HepG2 (cell line): ENCODE results near the gene MAPK8IP3. TPM values are rescaled to one million over a fixed set of nuclear protein-coding genes. Genes with fewer than 3 reads are reported as not detected.

Source experiments
- CHD4 ChIP-seq: fragments of 200-600 bp; sonication (generic); IDR thresholded peaks from 2 replicates; pipeline ENCODE4 v1.7.0; 2017; ENCODE audit warnings: mild to moderate bottlenecking, low read length, borderline replicate concordance
- HNRNPK ChIP-seq: fragments of 200-400 bp; formaldehyde crosslinking; IDR thresholded peaks from 2 replicates; pipeline ENCODE4 v1.6.1; 2018; ENCODE audit warnings: low read length, low read depth, moderate library complexity, mild to moderate bottlenecking; ENCODE audit not compliant: poor library complexity, severe bottlenecking
- KDM5A ChIP-seq: fragments of 200-600 bp; sonication (generic); IDR thresholded peaks from 2 replicates; pipeline ENCODE4 v1.7.0; 2018; ENCODE audit warnings: antibody characterized with exemption, mild to moderate bottlenecking, low read length, borderline replicate concordance
- KMT2B ChIP-seq: IDR thresholded peaks from 2 replicates; pipeline ENCODE4 v1.6.1; 2016; ENCODE audit warnings: missing genetic modification reagents, missing compliant biosample characterization
- PLRG1 ChIP-seq: fragments of 450-650 bp; conservative IDR thresholded peaks from 2 replicates; pipeline ENCODE4 v1.6.1; 2016
- SAP130 ChIP-seq: IDR thresholded peaks from 2 replicates; pipeline ENCODE4 v1.6.1; 2016; ENCODE audit warnings: low read depth
- TBL1XR1 ChIP-seq: fragments of 150-350 bp; IDR thresholded peaks from 2 replicates; pipeline ENCODE4 v1.6.1; 2014; ENCODE audit warnings: borderline replicate concordance, low read length; ENCODE audit not compliant: partially characterized antibody
- U2AF2 ChIP-seq: fragments of 200-400 bp; formaldehyde crosslinking; IDR thresholded peaks from 2 replicates; pipeline ENCODE4 v1.6.1; 2017; ENCODE audit warnings: low read depth, mild to moderate bottlenecking, low read length
- ZNF552 ChIP-seq: sonication (generic); formaldehyde crosslinking; IDR thresholded peaks from 2 replicates; pipeline ENCODE4 v1.9.0; 2022; ENCODE audit warnings: missing genetic modification reagents, mild to moderate bottlenecking, borderline replicate concordance
- ZNF660 ChIP-seq: sonication (generic); formaldehyde crosslinking; IDR thresholded peaks from 2 replicates; pipeline ENCODE4 v1.5.1; 2020; ENCODE audit warnings: mild to moderate bottlenecking, low read depth, missing genetic modification reagents, borderline replicate concordance
- polyA plus RNA-seq, 8 experiments: library from polyadenylated mRNA; depleted of rRNA in 3 of 8; stranded (reverse) in 7 of 8; unstranded in 1 of 8; fragments of >200 nt; fragmentation: Illumina TruSeq in 4 of 8; extraction: Trizol in 4 of 8; gene quantifications; 2 replicates each; pipeline versions ENCODE4 v1.2.1 to v1.2.3, GENCODE V29; 2011 to 2016; ENCODE audit warnings: low read depth in 4 of 8, missing spikeins in 1 of 8, mixed read lengths in 1 of 8; ENCODE audit not compliant: insufficient read depth in 1 of 8
- total RNA-seq, 5 experiments: library from RNA; depleted of rRNA; stranded (reverse); fragments of >200 nt; fragmentation: Illumina TruSeq; extraction: Trizol; gene quantifications; 2 replicates each; pipeline ENCODE4 v1.2.3, GENCODE V29; 2016; ENCODE audit warnings: low read depth in 1 of 5
- TF ChIP-seq, protein P1 (sequence below): sonication (generic); formaldehyde crosslinking; IDR thresholded peaks from one replicate; pipeline ENCODE4 v1.5.1; 2020; ENCODE audit warnings: mild to moderate bottlenecking, missing genetic modification reagents; ENCODE audit errors: not compliant biosample characterization
- TF ChIP-seq, protein P2 (sequence below): sonication (generic); formaldehyde crosslinking; IDR thresholded peaks from 2 replicates; pipeline ENCODE4 v1.5.0; 2020; ENCODE audit warnings: mild to moderate bottlenecking, low read depth, missing genetic modification reagents, borderline replicate concordance
- TF ChIP-seq, protein P3 (sequence below): sonication (generic); formaldehyde crosslinking; IDR thresholded peaks from 2 replicates; pipeline ENCODE4 v1.5.1; 2020; ENCODE audit warnings: missing genetic modification reagents, mild to moderate bottlenecking, borderline replicate concordance
- TF ChIP-seq, protein P4 (sequence below): sonication (generic); formaldehyde crosslinking; IDR thresholded peaks from 2 replicates; pipeline ENCODE4 v1.4.0; 2020; ENCODE audit warnings: missing genetic modification reagents

MAPK8IP3 gene
- total and polyA plus RNA-seq, 2 of the 13 experiments (the other 11 are each of a cell fraction or from before 2014, with no cell fraction given) = 25.1 to 41.7 TPM

DNA sequence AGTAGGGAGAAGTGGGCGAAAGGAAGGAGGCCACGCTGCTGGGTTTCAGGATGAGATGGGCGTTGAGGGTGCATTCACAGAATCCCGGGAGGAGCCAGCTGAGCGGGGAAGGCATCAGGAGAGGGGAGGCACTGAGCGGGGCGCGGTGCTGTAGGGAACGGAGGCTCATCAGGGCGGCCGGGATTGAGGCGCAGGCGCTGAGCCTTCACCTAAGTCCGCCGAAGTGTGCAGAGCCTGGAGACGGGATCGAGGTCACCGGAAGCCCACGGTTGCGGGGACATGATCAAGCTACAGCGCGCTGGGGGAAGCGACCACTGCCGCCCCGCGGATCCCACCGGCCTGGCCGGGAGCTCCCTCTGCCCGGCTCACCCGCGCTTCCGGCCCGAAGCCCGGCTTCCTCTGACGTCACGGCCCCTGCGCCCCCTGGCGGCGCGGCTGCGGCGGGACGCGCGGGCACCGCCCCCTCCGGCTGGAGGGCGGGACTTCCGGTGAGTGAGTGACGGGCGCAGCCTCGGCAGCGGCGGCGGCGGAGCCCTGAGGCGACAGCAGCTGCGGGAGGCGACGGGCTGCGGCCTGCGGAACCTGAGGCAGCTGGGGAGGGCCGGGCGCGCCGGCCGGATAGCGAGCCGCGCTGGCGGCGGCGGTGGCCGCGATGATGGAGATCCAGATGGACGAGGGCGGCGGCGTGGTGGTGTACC, at the start of gene MAPK8IP3 (continued):
- TF ChIP-seq HNRNPK = peak; percentile 73
- TF ChIP-seq, protein P1, sequence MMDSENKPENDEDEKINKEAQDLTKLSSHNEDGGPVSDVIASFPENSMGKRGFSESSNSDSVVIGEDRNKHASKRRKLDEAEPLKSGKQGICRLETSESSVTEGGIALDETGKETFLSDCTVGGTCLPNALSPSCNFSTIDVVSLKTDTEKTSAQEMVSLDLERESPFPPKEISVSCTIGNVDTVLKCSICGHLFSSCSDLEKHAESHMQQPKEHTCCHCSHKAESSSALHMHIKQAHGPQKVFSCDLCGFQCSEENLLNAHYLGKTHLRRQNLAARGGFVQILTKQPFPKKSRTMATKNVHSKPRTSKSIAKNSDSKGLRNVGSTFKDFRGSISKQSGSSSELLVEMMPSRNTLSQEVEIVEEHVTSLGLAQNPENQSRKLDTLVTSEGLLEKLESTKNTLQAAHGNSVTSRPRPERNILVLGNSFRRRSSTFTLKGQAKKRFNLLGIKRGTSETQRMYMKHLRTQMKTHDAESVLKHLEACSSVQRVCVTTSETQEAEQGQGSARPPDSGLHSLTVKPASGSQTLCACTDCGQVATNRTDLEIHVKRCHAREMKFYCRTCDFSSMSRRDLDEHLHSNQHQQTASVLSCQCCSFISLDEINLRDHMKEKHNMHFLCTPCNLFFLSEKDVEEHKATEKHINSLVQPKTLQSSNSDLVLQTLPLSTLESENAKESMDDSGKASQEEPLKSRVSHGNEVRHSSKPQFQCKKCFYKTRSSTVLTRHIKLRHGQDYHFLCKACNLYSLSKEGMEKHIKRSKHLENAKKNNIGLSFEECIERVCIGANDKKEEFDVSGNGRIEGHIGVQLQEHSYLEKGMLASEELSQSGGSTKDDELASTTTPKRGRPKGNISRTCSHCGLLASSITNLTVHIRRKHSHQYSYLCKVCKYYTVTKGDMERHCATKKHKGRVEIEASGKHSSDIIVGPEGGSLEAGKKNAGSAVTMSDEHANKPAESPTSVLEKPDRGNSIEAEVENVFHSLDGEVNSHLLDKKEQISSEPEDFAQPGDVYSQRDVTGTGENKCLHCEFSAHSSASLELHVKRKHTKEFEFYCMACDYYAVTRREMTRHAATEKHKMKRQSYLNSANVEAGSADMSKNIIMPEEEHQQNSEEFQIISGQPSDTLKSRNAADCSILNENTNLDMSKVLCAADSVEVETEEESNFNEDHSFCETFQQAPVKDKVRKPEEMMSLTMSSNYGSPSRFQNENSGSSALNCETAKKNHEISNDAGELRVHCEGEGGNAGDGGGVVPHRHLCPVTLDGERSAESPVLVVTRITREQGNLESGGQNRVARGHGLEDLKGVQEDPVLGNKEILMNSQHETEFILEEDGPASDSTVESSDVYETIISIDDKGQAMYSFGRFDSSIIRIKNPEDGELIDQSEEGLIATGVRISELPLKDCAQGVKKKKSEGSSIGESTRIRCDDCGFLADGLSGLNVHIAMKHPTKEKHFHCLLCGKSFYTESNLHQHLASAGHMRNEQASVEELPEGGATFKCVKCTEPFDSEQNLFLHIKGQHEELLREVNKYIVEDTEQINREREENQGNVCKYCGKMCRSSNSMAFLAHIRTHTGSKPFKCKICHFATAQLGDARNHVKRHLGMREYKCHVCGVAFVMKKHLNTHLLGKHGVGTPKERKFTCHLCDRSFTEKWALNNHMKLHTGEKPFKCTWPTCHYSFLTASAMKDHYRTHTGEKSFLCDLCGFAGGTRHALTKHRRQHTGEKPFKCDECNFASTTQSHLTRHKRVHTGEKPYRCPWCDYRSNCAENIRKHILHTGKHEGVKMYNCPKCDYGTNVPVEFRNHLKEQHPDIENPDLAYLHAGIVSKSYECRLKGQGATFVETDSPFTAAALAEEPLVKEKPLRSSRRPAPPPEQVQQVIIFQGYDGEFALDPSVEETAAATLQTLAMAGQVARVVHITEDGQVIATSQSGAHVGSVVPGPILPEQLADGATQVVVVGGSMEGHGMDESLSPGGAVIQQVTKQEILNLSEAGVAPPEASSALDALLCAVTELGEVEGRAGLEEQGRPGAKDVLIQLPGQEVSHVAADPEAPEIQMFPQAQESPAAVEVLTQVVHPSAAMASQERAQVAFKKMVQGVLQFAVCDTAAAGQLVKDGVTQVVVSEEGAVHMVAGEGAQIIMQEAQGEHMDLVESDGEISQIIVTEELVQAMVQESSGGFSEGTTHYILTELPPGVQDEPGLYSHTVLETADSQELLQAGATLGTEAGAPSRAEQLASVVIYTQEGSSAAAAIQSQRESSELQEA (CRISPR knock-in tag) = no peak
- peak; percentile 34; the same call in 1 of the 2 replicates for TF ChIP-seq KDM5A
- 0 out of 2 replicates have a peak, but pooled peaks have one; percentile 41 for TF ChIP-seq ZNF552 (CRISPR knock-in tag)
- TF ChIP-seq, protein P2, sequence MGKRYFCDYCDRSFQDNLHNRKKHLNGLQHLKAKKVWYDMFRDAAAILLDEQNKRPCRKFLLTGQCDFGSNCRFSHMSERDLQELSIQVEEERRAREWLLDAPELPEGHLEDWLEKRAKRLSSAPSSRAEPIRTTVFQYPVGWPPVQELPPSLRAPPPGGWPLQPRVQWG (CRISPR knock-in tag) = no peak
- peak; percentile 46 for TF ChIP-seq KMT2B
- TF ChIP-seq, protein P3, sequence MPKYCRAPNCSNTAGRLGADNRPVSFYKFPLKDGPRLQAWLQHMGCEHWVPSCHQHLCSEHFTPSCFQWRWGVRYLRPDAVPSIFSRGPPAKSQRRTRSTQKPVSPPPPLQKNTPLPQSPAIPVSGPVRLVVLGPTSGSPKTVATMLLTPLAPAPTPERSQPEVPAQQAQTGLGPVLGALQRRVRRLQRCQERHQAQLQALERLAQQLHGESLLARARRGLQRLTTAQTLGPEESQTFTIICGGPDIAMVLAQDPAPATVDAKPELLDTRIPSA = 0 out of 2 replicates have a peak, but pooled peaks have one; percentile 22
- TF ChIP-seq U2AF2 = no peak
- peak; percentile 90 for TF ChIP-seq SAP130
- TF ChIP-seq, protein P4, sequence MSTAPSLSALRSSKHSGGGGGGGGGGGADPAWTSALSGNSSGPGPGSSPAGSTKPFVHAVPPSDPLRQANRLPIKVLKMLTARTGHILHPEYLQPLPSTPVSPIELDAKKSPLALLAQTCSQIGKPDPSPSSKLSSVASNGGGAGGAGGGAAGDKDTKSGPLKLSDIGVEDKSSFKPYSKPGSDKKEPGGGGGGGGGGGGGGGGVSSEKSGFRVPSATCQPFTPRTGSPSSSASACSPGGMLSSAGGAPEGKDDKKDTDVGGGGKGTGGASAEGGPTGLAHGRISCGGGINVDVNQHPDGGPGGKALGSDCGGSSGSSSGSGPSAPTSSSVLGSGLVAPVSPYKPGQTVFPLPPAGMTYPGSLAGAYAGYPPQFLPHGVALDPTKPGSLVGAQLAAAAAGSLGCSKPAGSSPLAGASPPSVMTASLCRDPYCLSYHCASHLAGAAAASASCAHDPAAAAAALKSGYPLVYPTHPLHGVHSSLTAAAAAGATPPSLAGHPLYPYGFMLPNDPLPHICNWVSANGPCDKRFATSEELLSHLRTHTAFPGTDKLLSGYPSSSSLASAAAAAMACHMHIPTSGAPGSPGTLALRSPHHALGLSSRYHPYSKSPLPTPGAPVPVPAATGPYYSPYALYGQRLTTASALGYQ = no peak
- TF ChIP-seq PLRG1 = no peak
- TF ChIP-seq TBL1XR1 = no peak
- no peak for TF ChIP-seq ZNF660 (CRISPR knock-in tag)
- TF ChIP-seq CHD4 = no peak
